NT2/D1 (cell line): Measurements from ENCODE around the gene KMT2C.

Experiments
- SUZ12 ChIP-seq: IDR thresholded peaks from 2 replicates; pipeline ENCODE4 v1.6.1; 2011; ENCODE audit not compliant: insufficient read length, insufficient read depth; ENCODE audit errors: extremely low read depth
- ZNF274 ChIP-seq: IDR thresholded peaks from 2 replicates; pipeline ENCODE4 v1.6.1; 2011; ENCODE audit warnings: mild to moderate bottlenecking, low read depth, low read length

- TF ChIP-seq SUZ12, result no peak
- no peak for TF ChIP-seq ZNF274
Measured at GRCh38 chr7:152402384-152403250, 33.2 kb downstream of the KMT2C start.
